SK-N-SH (cell line): ENCODE data around the gene RABGAP1L. TPM values are rescaled to one million over a fixed set of nuclear protein-coding genes. Genes with fewer than 3 reads are reported as not detected.

Source experiments
- CTCF ChIA-PET: fragments of 300-600, 350-600 bp; formaldehyde crosslinking; extraction: SDS; loops from one replicate; lab custom pipeline; 2021; lab: Yijun Ruan, JAX
- POLR2A ChIA-PET: fragments of 350-600 bp; sonication (Branson Sonifier 250); formaldehyde crosslinking; extraction: SDS; loops from one replicate; lab custom pipeline; 2020; ENCODE audit warnings: antibody characterized with exemption, inconsistent platforms; lab: Yijun Ruan, JAX
- DNase-seq: peaks from one replicate; pipeline ENCODE4 v3.0.0; 2012
- H2AFZ ChIP-seq: fragments of 200-600 bp; sonication (generic); 2 replicates; pipeline ENCODE4 v1.8.1; 2016; ENCODE audit warnings: antibody characterized with exemption, mild to moderate bottlenecking, low read depth
- H3F3A ChIP-seq: fragments of 200-600 bp; sonication (generic); replicated peaks from 2 replicates; pipeline ENCODE3; 2016; ENCODE audit warnings: antibody characterized with exemption, mild to moderate bottlenecking; ENCODE audit not compliant: insufficient read depth
- H3K27ac ChIP-seq, 2 experiments: fragments of 200-500 bp in 1 of 2; fragments of 200-600 bp in 1 of 2; sonication (Bioruptor generic) in 1 of 2; sonication (generic), shearing (Covaris generic) in 1 of 2; 2 replicates each; pipeline versions ENCODE4 v1.5.1 to v1.6.1; 2014 to 2016; ENCODE audit warnings: low read depth in 2 of 2, inconsistent platforms in 1 of 2, low read length in 1 of 2, mild to moderate bottlenecking in 1 of 2, mixed read lengths in 1 of 2
- H3K27me3 ChIP-seq: fragments of 200-600 bp; sonication (generic), shearing (Covaris generic); 2 replicates; pipeline ENCODE4 v1.6.1; 2016; ENCODE audit warnings: mixed run types; ENCODE audit not compliant: insufficient read depth
- H3K36me3 ChIP-seq, 2 experiments: fragments of 200-500 bp in 1 of 2; fragments of 200-600 bp in 1 of 2; sonication (Bioruptor generic) in 1 of 2; sonication (generic) in 1 of 2; replicated peaks in 1 of 2; 2 replicates each; pipeline versions ENCODE3 to v1.5.1; 2014 to 2016; ENCODE audit warnings: low read length in 1 of 2, mild to moderate bottlenecking in 1 of 2; ENCODE audit not compliant: insufficient read depth in 2 of 2, control insufficient read depth in 1 of 2
- H3K4me1 ChIP-seq, 2 experiments: fragments of 200-500 bp in 1 of 2; fragments of 200-600 bp in 1 of 2; sonication (Bioruptor generic) in 1 of 2; sonication (generic), shearing (Covaris generic) in 1 of 2; 2 replicates each; pipeline versions ENCODE4 v1.5.1 to v1.6.1; 2014 to 2016; ENCODE audit warnings: low read depth in 1 of 2, low read length in 1 of 2, mixed run types in 1 of 2; ENCODE audit not compliant: insufficient read depth in 2 of 2, control insufficient read depth in 1 of 2
- H3K4me2 ChIP-seq: fragments of 200-600 bp; sonication (generic), shearing (Covaris generic); 2 replicates; pipeline ENCODE4 v1.6.1; 2017; ENCODE audit warnings: mixed run types
- H3K4me3 ChIP-seq, 2 experiments: fragments of 200-500 bp in 1 of 2; fragments of 200-600 bp in 1 of 2; sonication (Bioruptor generic) in 1 of 2; sonication (generic), shearing (Covaris generic) in 1 of 2; 2 replicates each; pipeline versions ENCODE4 v1.5.1 to v1.8.1; 2014 to 2016; ENCODE audit warnings: low read depth in 2 of 2, inconsistent platforms in 1 of 2, low read length in 1 of 2, mild to moderate bottlenecking in 1 of 2, mixed read lengths in 1 of 2, moderate library complexity in 1 of 2
- H3K79me2 ChIP-seq: fragments of 200-600 bp; sonication (generic); 2 replicates; pipeline ENCODE4 v1.8.1; 2017; ENCODE audit warnings: mild to moderate bottlenecking; ENCODE audit not compliant: insufficient read depth
- H3K9ac ChIP-seq: fragments of 200-600 bp; sonication (generic); 2 replicates; pipeline ENCODE4 v1.6.1; 2017; ENCODE audit warnings: mixed run types
- H3K9me2 ChIP-seq: fragments of 200-600 bp; sonication (generic); 2 replicates; pipeline ENCODE4 v1.6.1; 2017; ENCODE audit warnings: mixed run types
- H3K9me3 ChIP-seq: fragments of 200-600 bp; sonication (generic); 2 replicates; pipeline ENCODE4 v1.6.1; 2017; ENCODE audit warnings: mixed run types, mild to moderate bottlenecking, moderate library complexity
- H4K20me1 ChIP-seq: fragments of 200-600 bp; sonication (generic); 2 replicates; pipeline ENCODE4 v1.6.1; 2017; ENCODE audit warnings: mild to moderate bottlenecking, mixed run types; ENCODE audit not compliant: insufficient read depth
- CHD2 ChIP-seq: fragments of 150-350 bp; IDR thresholded peaks from 2 replicates; pipeline ENCODE4 v1.6.1; 2018; ENCODE audit warnings: low read length; ENCODE audit not compliant: partially characterized antibody
- FOXJ3 ChIP-seq: sonication (generic); formaldehyde crosslinking; IDR thresholded peaks from 2 replicates; pipeline ENCODE4 v1.5.1; 2020; ENCODE audit warnings: mild to moderate bottlenecking, missing genetic modification reagents
- FOXM1 ChIP-seq: IDR thresholded peaks from 2 replicates; pipeline ENCODE4 v1.4.0; 2012; ENCODE audit warnings: low read depth, mild to moderate bottlenecking
- GABPA ChIP-seq: IDR thresholded peaks from 2 replicates; pipeline ENCODE4 v1.4.0; 2012; ENCODE audit warnings: low read depth, mild to moderate bottlenecking
- MAX ChIP-seq: IDR thresholded peaks from 2 replicates; pipeline ENCODE4 v1.4.0; 2012; ENCODE audit warnings: low read depth
- MXI1 ChIP-seq: IDR thresholded peaks from 2 replicates; pipeline ENCODE4 v1.6.1; 2012; ENCODE audit warnings: mild to moderate bottlenecking, low read depth, low read length, improper control_type of control experiment
- PBX3 ChIP-seq: IDR thresholded peaks from 2 replicates; pipeline ENCODE4; 2012
- RAD21 ChIP-seq: IDR thresholded peaks from 2 replicates; pipeline ENCODE4 v1.6.1; 2012; ENCODE audit warnings: mild to moderate bottlenecking, low read length
- RCOR1 ChIP-seq: fragments of 150-350 bp; IDR thresholded peaks from 2 replicates; pipeline ENCODE4 v1.6.1; 2017; ENCODE audit warnings: antibody characterized with exemption, low read length
- REST ChIP-seq: IDR thresholded peaks from 2 replicates; pipeline ENCODE4 v1.6.1; 2012; ENCODE audit warnings: mild to moderate bottlenecking, low read depth, low read length, moderate library complexity
- RFX5 ChIP-seq: IDR thresholded peaks from 2 replicates; pipeline ENCODE4 v1.6.1; 2012; ENCODE audit warnings: mild to moderate bottlenecking, improper control_type of control experiment, low read length
- RXRA ChIP-seq: IDR thresholded peaks from 2 replicates; pipeline ENCODE4 v1.4.0; 2012; ENCODE audit warnings: low read depth, mild to moderate bottlenecking, borderline replicate concordance
- SIN3A ChIP-seq: IDR thresholded peaks from 2 replicates; pipeline ENCODE4 v1.6.1; 2012; ENCODE audit warnings: low read depth, mild to moderate bottlenecking, low read length, moderate library complexity, borderline replicate concordance
- SMC3 ChIP-seq: IDR thresholded peaks from 2 replicates; pipeline ENCODE4 v1.6.1; 2012; ENCODE audit warnings: low read depth, low read length, improper control_type of control experiment
- TCF12 ChIP-seq: IDR thresholded peaks from 2 replicates; pipeline ENCODE4 v1.4.0; 2012
- WGBS: methylation state at CpG from one replicate; pipeline ENCODE4 v1.1.6; 2017; ENCODE audit warnings: low lambda C conversion rate; 5-methylcytosine and 5-hydroxymethylcytosine counted together
- polyA plus RNA-seq, 3 experiments: library from polyadenylated mRNA; depleted of rRNA; stranded (reverse); fragments of >200 nt; gene quantifications; 2 replicates each; pipeline ENCODE4 v1.2.3, GENCODE V29; 2012

RABGAP1L gene
- polyA plus RNA-seq, 1 of the 3 experiments (the other 2 are of a cell fraction): 7.2 TPM

- no peak for DNase-seq
- H3K4me1 ChIP-seq: no peaks in the 10 kb centered on the region
- H3K27me3 ChIP-seq: no peaks in the 10 kb centered on the region
- H3K79me2 ChIP-seq: no peaks in the 10 kb centered on the region
- no peak overlapping the region for H2AFZ ChIP-seq
- no peaks in the 10 kb centered on the region for H3F3A ChIP-seq
- no peak overlapping the region for H3K27ac ChIP-seq
- H3K4me3 ChIP-seq: no peak overlapping the region
- ChIA-PET CTCF (no interaction called here), POLR2A (no interaction called here)
- H3K9me2 ChIP-seq: 0 out of 2 replicates have a peak, but pooled peaks cover 3% of the 10 kb centered on the region
- H3K9ac ChIP-seq: no peak overlapping the region
- peaks cover 15% of the 10 kb centered on the region; the same call in 1 of the 2 replicates for H3K9me3 ChIP-seq
- H3K36me3 ChIP-seq: peaks cover 2 to 7% of the 10 kb centered on the region in 2 experiments
- no peaks in the 10 kb centered on the region for H4K20me1 ChIP-seq
- 79% methylated on average over 1 of the region's 1 CpG for whole genome bisulfite sequencing
- H3K4me2 ChIP-seq: no peak overlapping the region
- no peak for TF ChIP-seq RXRA
- no peak for TF ChIP-seq RAD21
- no peak for TF ChIP-seq REST
- TF ChIP-seq SMC3: no peak
- TF ChIP-seq RFX5: no peak
- TF ChIP-seq FOXM1: no peak
- TF ChIP-seq RCOR1: no peak
- TF ChIP-seq FOXJ3 (CRISPR knock-in tag): no peak
- TF ChIP-seq MXI1: no peak
- no peak for TF ChIP-seq CHD2
- no peak for TF ChIP-seq PBX3
- no peak for TF ChIP-seq GABPA
- TF ChIP-seq SIN3A: no peak
- no peak for TF ChIP-seq MAX
- no peak for TF ChIP-seq TCF12
These were observed 165.2 kb downstream of the RABGAP1L start for GRCh38 chr1:174324493-174324892.
